Measurements from ENCODE around the gene TUT4.

Gene TUT4

DNA sequence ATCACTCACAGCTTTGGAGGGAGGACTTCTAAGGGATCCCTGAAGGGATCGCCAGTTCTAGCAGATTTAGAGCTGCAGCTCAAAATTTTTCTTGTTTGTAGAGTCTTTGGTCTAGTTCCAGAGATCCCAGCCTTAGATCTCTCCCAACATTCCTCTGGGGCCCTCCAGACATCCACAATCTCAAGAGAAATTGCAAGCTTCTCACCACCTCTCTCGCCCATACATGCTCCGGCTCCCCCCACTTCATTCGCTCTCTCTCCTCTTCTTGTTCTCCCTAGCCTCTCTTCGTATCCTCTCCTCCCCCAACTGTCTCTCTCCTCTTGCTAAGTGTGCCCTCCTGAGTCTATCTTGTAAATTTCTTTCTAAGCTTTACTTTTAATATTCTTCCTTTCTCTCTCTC is 15.1 kb upstream of the TUT4 start:
- Histone ChIP-seq H3K4me3 (ENCODE audit: low read length) (no peak overlapping the region), H3K36me3 (replicated peaks; ENCODE audit: insufficient read depth, low read length) (no peaks in the 10 kb centered on the region), H3K4me2 (ENCODE audit: low read depth, low read length) (no peak overlapping the region), H3K9me2 (replicated peaks; ENCODE audit: insufficient read depth, low read length) (no peaks in the 10 kb centered on the region), H2AFZ (ENCODE audit: low read length) (no peak overlapping the region), H3K9ac (ENCODE audit: low read length) (no peak overlapping the region), H3K4me1 (ENCODE audit: low read length) (no peaks in the 10 kb centered on the region), H3K27me3 (replicated peaks; ENCODE audit: insufficient read depth, low read length) (no peaks in the 10 kb centered on the region), H3K79me2 (ENCODE audit: low read length) (no peaks in the 10 kb centered on the region), H3K9me3 (replicated peaks; ENCODE audit: insufficient read depth, low read length) (no peaks in the 10 kb centered on the region), H3K27ac (ENCODE audit: low read length) (no peak overlapping the region), H3F3A (ENCODE audit: insufficient read depth, low read length) (no peaks in the 10 kb centered on the region), H4K20me1 (ENCODE audit: insufficient read depth, low read length) (no peaks in the 10 kb centered on the region)
- no peak for DNase-seq
- TF ChIP-seq, protein P1, sequence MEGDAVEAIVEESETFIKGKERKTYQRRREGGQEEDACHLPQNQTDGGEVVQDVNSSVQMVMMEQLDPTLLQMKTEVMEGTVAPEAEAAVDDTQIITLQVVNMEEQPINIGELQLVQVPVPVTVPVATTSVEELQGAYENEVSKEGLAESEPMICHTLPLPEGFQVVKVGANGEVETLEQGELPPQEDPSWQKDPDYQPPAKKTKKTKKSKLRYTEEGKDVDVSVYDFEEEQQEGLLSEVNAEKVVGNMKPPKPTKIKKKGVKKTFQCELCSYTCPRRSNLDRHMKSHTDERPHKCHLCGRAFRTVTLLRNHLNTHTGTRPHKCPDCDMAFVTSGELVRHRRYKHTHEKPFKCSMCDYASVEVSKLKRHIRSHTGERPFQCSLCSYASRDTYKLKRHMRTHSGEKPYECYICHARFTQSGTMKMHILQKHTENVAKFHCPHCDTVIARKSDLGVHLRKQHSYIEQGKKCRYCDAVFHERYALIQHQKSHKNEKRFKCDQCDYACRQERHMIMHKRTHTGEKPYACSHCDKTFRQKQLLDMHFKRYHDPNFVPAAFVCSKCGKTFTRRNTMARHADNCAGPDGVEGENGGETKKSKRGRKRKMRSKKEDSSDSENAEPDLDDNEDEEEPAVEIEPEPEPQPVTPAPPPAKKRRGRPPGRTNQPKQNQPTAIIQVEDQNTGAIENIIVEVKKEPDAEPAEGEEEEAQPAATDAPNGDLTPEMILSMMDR (IDR thresholded peaks at IDR 0.05; ENCODE audit: low read length) = no peak
- TF ChIP-seq EZH2 (optimal IDR thresholded peaks at IDR 0.05; ENCODE audit: low read depth, low read length) (no peak), EZH2phosphoT487 (IDR thresholded peaks at IDR 0.05; ENCODE audit: low read length) (no peak)

GRCh38 chr1:52562766-52563165 is 9.9 kb upstream of the TUT4 start:
- Histone ChIP-seq H3K9me3 (replicated peaks; ENCODE audit: insufficient read depth, low read length) (no peaks in the 10 kb centered on the region), H3K4me3 (ENCODE audit: low read length) (no peak overlapping the region), H3K4me2 (ENCODE audit: low read depth, low read length) (no peak overlapping the region), H3K4me1 (ENCODE audit: low read length) (no peaks in the 10 kb centered on the region), H3K79me2 (ENCODE audit: low read length) (no peaks in the 10 kb centered on the region), H3K27ac (ENCODE audit: low read length) (no peak overlapping the region), H3K27me3 (replicated peaks; ENCODE audit: insufficient read depth, low read length) (no peaks in the 10 kb centered on the region), H3K36me3 (replicated peaks; ENCODE audit: insufficient read depth, low read length) (no peaks in the 10 kb centered on the region), H2AFZ (ENCODE audit: low read length) (no peak overlapping the region), H3K9me2 (replicated peaks; ENCODE audit: insufficient read depth, low read length) (no peaks in the 10 kb centered on the region), H3K9ac (ENCODE audit: low read length) (no peak overlapping the region), H3F3A (ENCODE audit: insufficient read depth, low read length) (no peaks in the 10 kb centered on the region), H4K20me1 (ENCODE audit: insufficient read depth, low read length) (no peaks in the 10 kb centered on the region)
- TF ChIP-seq EZH2 (optimal IDR thresholded peaks at IDR 0.05; ENCODE audit: low read depth, low read length) = no peak
- TF ChIP-seq, protein P1 (IDR thresholded peaks at IDR 0.05; ENCODE audit: low read length) = no peak
- TF ChIP-seq EZH2phosphoT487 (IDR thresholded peaks at IDR 0.05; ENCODE audit: low read length) = no peak
- DNase-seq = no peak

DNA sequence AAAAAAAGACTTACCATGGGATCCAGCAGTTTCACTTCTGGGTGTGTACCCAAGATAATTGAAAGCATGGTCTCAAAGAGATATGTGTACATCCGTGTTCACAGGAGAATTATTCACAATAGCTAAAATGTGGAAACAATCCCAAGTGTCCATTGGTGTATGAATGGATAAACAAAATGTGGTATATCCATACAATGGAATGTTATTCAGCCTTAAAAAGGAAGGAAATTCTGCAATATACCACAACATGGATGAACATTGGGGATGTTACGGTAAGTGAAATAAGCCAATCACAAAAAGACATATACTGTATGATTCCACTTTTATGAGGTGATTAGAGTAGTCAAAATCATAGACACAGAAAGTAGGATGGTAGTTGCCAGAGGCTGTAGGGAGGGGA is 7.0 kb upstream of the TUT4 start:
- Histone ChIP-seq H3K36me3 (replicated peaks; ENCODE audit: insufficient read depth, low read length) (no peaks in the 10 kb centered on the region), H3F3A (ENCODE audit: insufficient read depth, low read length) (no peaks in the 10 kb centered on the region), H3K79me2 (ENCODE audit: low read length) (no peaks in the 10 kb centered on the region), H3K4me1 (ENCODE audit: low read length) (no peaks in the 10 kb centered on the region), H3K27me3 (replicated peaks; ENCODE audit: insufficient read depth, low read length) (no peaks in the 10 kb centered on the region), H3K4me3 (ENCODE audit: low read length) (no peak overlapping the region), H3K9me2 (replicated peaks; ENCODE audit: insufficient read depth, low read length) (no peaks in the 10 kb centered on the region), H3K27ac (ENCODE audit: low read length) (no peak overlapping the region), H3K4me2 (ENCODE audit: low read depth, low read length) (no peak overlapping the region), H3K9me3 (replicated peaks; ENCODE audit: insufficient read depth, low read length) (no peaks in the 10 kb centered on the region), H2AFZ (ENCODE audit: low read length) (no peak overlapping the region), H3K9ac (ENCODE audit: low read length) (no peak overlapping the region), H4K20me1 (ENCODE audit: insufficient read depth, low read length) (no peaks in the 10 kb centered on the region)
- DNase-seq = no peak
- TF ChIP-seq EZH2 (optimal IDR thresholded peaks at IDR 0.05; ENCODE audit: low read depth, low read length) = no peak
- TF ChIP-seq EZH2phosphoT487 (IDR thresholded peaks at IDR 0.05; ENCODE audit: low read length) = no peak
- TF ChIP-seq, protein P1 (IDR thresholded peaks at IDR 0.05; ENCODE audit: low read length) = no peak
